NCI-H1105 (cell line): ENCODE results near the gene TM9SF4.
"Not testable (repeated sequence)": the region's sequence is repeated elsewhere in the genome, so short reads cannot be mapped to it uniquely, and the experiment has no call there.

Source experiments
- DNase-seq: peaks from one replicate; lab custom pipeline; 2025; lab: John Stamatoyannopoulos, UW

The TM9SF4 gene

DNA sequence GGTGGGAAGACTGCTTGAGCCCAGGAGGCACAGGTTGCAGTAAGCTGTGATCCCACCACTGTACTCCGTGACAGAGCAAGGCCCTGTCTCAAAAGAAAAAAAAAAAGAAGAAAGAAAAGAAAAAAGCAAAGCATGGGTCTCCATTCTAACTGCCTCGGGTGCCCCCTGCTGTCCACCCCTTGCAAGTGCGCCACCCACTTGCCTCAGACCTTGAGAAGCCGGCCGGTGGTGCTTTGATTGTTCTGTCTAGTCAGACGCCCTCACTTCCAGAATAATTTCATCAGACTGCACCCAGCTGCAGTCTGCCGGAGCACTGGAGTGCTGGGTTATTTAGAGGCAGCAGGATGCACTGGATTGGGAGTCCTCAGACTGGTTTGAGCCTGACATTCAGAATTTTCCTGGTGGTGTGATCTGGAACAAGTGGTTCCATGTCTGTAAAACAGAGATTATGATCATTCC, 17.6 kb upstream of the TM9SF4 start:
- peak; percentile 79 for DNase-seq

- no peak for DNase-seq
Observed at GRCh38 chr20:32098786-32099185, 10.7 kb upstream of the TM9SF4 start.

DNA sequence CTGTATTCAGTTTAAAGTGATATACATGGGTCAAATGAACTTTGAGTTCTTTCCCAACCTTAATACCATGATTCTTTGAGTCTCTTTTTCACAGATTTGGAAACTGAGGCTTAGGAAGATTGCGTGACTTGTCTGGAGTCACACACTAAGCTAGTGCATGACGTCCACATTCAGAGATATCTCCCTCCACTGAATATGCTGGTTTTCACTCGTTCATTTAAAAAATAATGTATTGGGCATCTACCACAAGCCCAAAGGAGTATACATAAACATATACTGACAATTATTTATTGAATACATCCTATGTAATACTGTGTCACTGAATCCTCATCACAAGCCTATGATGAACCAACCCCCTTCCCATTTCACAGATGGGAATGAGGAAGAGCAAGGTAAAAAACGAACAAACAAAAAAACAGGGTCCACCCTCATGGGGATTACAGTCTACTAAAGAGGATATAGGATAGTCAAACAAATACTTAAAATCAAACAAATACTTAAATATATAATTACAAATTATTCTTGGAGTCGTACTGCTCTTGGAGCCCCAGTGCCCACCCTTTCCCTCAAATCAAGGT, 611 bp upstream of the TM9SF4 start:
- DNase-seq: no peak

DNA sequence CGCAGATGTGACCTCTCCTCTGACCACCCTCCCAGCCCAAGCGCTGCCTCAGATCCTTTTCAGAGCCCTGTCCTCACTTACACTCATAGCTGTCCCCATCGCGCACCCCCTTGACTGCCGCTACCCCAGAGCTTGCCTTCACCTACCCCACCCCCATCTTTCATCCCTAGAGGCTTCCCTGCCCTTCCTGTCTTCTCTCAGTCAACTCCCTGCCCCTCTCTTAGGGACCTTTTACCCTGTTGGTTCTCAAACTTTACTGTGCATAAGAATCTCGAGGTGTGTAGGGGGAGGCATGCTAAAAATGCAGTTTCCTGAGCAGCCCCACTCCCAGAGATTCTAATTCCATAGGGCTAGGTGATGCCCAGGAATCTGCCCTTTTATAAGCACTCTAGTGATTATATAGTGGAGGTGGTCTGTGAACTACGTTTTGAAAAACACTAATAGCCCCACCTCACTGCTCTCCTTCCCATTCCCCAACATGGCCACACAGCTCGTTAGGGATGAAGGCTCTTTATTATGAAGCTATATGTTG, 725 bp downstream of the TM9SF4 start:
- no peak for DNase-seq

DNA sequence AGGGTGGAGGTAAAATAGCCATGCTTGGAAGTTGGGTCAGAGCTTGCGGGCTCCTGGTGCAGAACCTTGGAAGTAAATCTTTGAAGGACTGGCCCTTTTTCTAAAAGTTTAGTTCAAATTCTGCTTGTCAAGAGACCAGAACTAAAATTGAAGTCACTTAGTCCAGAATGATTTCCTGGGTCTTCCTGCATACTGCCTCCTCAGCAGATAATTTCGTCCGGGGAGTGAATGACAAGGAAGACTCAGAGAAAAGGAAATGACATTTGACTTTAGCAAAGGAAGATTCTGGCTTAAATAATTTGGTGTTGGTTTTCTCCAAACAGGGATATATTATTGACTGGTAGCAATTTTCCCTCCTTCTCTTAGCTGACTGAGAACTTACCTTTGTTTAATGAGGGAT, 1.2 kb downstream of the TM9SF4 start:
- DNase-seq: no peak

DNA sequence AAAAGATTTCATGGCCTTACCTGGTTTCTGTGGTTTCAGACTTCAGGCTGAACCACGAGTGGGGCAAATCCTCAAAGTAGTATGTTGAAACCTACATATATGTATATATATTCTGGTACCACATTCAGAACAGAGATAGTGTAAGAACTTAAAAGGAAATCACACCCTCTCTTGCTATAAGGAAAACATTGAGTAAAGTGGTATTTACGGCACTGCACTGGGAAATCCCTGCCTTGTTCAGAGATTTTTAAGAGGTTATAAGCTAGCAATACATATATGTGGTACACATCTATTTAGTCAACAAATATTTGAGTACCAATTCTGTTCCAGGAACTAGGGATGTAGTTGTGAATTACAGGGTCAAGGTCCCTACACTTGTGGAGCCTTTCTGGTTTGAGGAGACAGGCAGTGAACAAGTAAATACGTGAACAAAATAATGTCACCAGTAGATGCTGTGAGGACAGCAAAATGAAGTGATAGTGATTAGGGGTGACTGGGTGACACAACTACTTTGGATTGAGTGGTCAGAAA, 1.7 kb downstream of the TM9SF4 start:
- DNase-seq: no peak

GRCh38 chr20:32111753-32112152, 2.2 kb downstream of the TM9SF4 start:
- DNase-seq: no peak

- no peak for DNase-seq
Observed at GRCh38 chr20:32112841-32113240, 3.3 kb downstream of the TM9SF4 start.

GRCh38 chr20:32113591-32114260, 4.2 kb downstream of the TM9SF4 start:
- DNase-seq: no peak

DNA sequence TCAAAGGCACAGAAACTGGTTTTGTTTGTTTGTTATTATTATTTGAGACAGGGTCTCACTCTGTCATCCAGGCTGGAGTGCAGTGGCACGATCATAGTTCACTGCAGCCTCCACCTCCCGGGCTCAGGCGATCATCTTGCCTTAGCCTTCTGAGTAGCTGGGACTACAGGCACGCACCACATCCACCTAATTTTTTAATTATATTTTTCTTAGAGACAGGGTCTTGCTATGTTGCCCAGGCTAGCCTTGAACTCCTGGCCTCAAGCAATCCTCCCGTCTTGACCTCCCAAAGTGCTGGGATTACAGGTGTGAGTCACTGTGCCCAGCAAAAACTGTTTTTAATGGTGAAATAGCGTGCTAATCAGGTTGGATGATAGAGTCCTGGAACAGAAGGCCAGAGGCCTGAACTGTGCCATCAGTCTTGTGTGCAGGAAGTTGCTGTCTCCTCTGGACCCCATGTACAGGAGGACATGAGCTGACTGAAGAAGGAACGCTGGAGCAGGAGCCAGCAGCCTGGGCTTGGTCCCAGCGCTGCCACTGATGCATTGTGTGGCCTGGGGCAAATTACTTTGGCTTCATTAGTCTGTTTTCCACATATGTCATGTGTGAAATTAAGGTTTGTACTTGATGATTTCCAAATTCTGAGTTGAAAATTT, 4.9 kb downstream of the TM9SF4 start:
- DNase-seq: no peak

DNA sequence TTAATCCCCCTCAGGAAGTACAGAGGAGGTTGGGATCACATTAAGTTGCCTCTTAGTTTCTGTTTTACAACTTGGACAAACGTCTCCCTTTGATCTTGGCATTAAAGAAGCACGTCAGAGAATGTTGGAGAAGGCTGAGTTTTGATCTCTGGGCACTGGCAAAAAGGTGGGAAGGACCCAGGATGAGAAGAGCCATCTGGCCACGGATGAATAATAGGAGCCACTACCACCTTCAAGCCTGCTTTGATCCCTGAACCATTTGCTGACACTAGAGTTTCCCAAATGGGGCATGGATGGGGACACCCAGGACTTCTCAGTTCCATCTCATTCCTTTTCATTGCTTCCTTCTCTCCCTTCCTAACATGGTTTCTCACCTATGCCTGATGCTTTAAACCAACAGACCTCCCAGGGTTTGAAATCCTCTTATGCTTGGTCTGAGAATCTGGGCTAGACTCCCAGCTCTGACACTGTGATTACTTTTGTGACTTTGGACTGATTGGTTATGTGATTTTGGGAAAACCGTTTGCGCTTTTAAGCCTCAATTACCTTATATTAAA, 5.8 kb downstream of the TM9SF4 start:
- no peak for DNase-seq

- no peak for DNase-seq
Observed at GRCh38 chr20:32116079-32116521, 6.6 kb downstream of the TM9SF4 start.

GRCh38 chr20:32116796-32117195, 7.3 kb downstream of the TM9SF4 start:
- DNase-seq: not testable (repeated sequence)

- DNase-seq: not testable (repeated sequence)
Observed at GRCh38 chr20:32118427-32118826, 8.9 kb downstream of the TM9SF4 start.

DNA sequence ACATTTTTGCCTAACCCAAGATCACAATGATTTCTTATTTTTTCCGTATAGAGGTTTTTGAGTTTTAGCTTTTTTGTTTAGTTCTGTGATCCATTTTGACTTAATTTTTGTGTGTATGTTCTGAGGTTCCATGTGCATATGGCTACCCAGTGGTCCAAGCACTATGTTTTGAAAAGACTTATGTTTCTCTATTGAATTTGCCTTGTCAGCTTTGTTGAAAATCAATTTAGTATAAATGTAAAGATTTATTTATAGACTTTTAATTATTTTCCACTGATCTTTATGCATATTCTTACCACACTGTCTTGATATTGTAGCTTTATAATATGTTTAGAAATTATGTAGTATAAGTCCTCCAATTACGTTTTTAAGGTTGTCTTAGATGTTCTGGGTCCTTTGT, 10.2 kb downstream of the TM9SF4 start:
- no peak for DNase-seq

DNA sequence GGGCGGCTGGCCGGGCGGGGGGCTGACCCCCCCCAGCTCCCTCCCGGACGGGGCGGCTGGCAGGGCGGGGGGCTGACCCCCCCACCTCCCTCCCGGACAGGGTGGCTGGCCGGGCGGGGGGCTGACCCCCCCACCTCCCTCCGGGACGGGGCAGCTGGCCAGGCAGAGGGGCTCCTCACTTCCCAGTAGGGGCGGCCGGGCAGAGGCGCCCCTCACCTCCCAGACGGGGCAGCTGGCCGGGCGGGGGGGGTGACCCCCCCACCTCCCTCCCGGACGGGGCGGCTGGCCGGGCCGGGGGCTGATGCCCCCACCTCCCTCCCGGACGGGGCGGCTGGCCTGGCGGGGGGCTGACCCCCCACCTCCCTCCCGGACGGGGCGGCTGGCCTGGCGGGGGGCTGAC, 12.4 kb downstream of the TM9SF4 start:
- not testable (repeated sequence) for DNase-seq

GRCh38 chr20:32123088-32123487, 13.6 kb downstream of the TM9SF4 start:
- DNase-seq: no peak

- no peak for DNase-seq
Observed at GRCh38 chr20:32124916-32125454, 15.5 kb downstream of the TM9SF4 start.

GRCh38 chr20:32125506-32125905, 16.0 kb downstream of the TM9SF4 start:
- DNase-seq: no peak

- DNase-seq: no peak
Observed at GRCh38 chr20:32126919-32127318, 17.4 kb downstream of the TM9SF4 start.

DNA sequence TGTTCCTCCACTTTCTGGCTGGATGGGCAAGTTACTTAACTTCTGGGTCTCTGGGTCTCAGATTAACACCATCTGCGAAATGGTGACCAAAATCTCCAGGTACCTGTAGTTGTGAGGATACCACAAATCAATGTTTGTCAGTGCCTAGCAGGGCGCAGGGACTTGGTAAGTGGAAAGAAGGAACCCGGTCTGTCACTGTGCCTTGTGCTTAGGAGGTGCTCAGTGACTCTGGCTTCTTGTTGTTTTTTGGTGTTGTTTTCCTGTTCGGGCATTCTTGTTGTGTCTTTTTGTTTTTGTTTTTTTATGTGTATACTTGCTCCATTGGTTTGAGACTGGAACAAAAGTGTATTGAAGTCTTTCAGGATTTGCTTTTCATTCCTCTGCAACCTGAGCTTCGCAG, 17.8 kb downstream of the TM9SF4 start:
- no peak for DNase-seq

GRCh38 chr20:32128167-32128566, 18.7 kb downstream of the TM9SF4 start:
- no peak for DNase-seq
